BJ (cell line): Measurements from ENCODE around the gene TP53I13. TPM values are rescaled to one million over a fixed set of nuclear protein-coding genes. Genes with fewer than 3 reads are reported as not detected.

Experiments used
- CTCF ChIA-PET: fragments of 350-600 bp; formaldehyde crosslinking; extraction: SDS; loops from one replicate; lab custom pipeline; 2021; ENCODE audit warnings: antibody characterized with exemption, inconsistent platforms; lab: Yijun Ruan, JAX
- POLR2A ChIA-PET: fragments of 300-600 bp; sonication (Branson Sonifier 250); formaldehyde crosslinking; extraction: SDS; loops from one replicate; lab custom pipeline; 2021; ENCODE audit warnings: antibody characterized with exemption; lab: Charles Lee
- DNase-seq: peaks from one replicate; pipeline ENCODE4 v3.0.0-alpha.2; 2011; ENCODE audit warnings: low read depth
- H3K27me3 ChIP-seq: 2 replicates; pipeline ENCODE4 v1.6.0; 2011; ENCODE audit warnings: low read length; ENCODE audit not compliant: control insufficient read depth, insufficient read depth
- H3K36me3 ChIP-seq: 2 replicates; pipeline ENCODE4 v1.5.1; 2011; ENCODE audit warnings: low read length; ENCODE audit not compliant: control insufficient read depth, insufficient read depth
- H3K4me3 ChIP-seq: 2 replicates; pipeline ENCODE4 v1.5.1; 2011; ENCODE audit warnings: low read depth, mild to moderate bottlenecking, control low read depth, low read length
- CTCF ChIP-seq: IDR thresholded peaks from 2 replicates; pipeline ENCODE4 v1.5.1; 2011; ENCODE audit warnings: low read depth, mild to moderate bottlenecking, control low read depth, inconsistent platforms, low read length, moderate library complexity; ENCODE audit not compliant: insufficient read depth
- polyA plus RNA-seq: library from polyadenylated mRNA; depleted of rRNA; stranded (reverse); fragments of >200 nt; gene quantifications from 2 replicates; pipeline ENCODE4 v1.2.3, GENCODE V29; 2011

The TP53I13 gene
- polyA plus RNA-seq, 1 experiment = 38.7 TPM

DNA sequence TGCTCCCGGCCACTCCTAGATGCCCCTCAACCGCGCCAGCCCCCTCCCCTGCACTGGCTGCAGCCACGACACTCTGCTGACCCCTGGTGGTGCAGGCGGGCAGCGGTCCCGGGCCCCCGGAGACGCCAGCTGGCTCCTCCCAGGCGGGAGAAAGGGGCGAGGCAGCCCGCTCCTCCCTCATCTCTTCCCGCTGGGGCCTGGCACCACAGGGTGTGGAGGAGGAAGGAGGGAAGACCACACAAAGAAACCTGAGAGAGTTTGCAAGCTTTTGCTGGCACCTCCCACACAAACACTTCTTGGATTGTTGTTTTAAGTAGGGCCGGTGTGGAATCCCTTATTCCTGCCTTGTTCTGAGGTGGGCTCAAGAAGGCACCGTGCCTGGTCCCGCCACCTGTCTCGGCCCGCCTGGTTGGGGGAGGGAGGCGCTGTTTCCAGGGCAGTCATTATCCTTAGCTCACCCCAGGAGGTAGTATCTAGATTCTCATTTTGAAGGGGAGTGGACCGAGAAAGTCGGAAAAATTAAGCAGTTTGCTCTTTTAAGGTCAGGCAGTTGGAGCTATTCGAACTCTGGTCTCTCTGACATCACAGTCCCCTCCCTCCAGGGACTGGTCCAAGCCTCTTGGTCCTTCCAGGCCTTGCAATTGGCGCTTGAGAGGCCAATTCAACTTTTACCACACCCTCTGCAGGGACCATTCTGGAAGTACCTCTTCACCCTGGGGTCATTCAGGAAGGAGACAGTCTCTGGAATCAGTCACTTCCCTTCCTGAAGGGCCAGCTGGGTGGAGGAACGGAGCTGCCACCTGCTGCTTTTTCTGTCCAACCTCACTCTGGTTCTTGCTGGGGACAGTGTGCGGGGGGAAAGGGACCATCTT, 23.5 kb downstream of the TP53I13 start:
- POLR2A ChIA-PET = no interaction called here
- TF ChIP-seq CTCF = peak; percentile 99
- no peak for DNase-seq

GRCh38 chr17:29592850-29593551, 24.5 kb downstream of the TP53I13 start, which contains the start of gene ANKRD13B:
TSS of gene ANKRD13B (plus strand) at chr17:29593132. CDS start at chr17:29593622, 490 bp downstream.
- Histone ChIP-seq H3K4me3 (peak within 1 kb of the TSS; percentile 59), H3K27me3 (no peaks in the 10 kb centered on the region), H3K36me3 (no peaks in the 10 kb centered on the region)
- no peak for DNase-seq
- TF ChIP-seq CTCF = no peak
- ChIA-PET CTCF (interaction anchor here (1.1 to 4.7 kb wide), 11 partner anchors 12 to 413 kb away, joined by 3 to 61 read pairs (median 5); no protein-coding TSS in a partner anchor), POLR2A (no interaction called here)

More for the DNA sequence above, 23.5 kb downstream of the TP53I13 start:
- Histone ChIP-seq H3K4me3 (no peak overlapping the region), H3K36me3 (peaks cover 1% of the 10 kb centered on the region; the same call in 1 of the 2 replicates), H3K27me3 (no peaks in the 10 kb centered on the region)
- CTCF ChIA-PET = interaction anchor here (0.6 to 4.7 kb wide), 25 partner anchors 11 to 468 kb away, joined by 3 to 61 read pairs (median 4); partner anchors contain the start of genes ABHD15 and TP53I13

DNA sequence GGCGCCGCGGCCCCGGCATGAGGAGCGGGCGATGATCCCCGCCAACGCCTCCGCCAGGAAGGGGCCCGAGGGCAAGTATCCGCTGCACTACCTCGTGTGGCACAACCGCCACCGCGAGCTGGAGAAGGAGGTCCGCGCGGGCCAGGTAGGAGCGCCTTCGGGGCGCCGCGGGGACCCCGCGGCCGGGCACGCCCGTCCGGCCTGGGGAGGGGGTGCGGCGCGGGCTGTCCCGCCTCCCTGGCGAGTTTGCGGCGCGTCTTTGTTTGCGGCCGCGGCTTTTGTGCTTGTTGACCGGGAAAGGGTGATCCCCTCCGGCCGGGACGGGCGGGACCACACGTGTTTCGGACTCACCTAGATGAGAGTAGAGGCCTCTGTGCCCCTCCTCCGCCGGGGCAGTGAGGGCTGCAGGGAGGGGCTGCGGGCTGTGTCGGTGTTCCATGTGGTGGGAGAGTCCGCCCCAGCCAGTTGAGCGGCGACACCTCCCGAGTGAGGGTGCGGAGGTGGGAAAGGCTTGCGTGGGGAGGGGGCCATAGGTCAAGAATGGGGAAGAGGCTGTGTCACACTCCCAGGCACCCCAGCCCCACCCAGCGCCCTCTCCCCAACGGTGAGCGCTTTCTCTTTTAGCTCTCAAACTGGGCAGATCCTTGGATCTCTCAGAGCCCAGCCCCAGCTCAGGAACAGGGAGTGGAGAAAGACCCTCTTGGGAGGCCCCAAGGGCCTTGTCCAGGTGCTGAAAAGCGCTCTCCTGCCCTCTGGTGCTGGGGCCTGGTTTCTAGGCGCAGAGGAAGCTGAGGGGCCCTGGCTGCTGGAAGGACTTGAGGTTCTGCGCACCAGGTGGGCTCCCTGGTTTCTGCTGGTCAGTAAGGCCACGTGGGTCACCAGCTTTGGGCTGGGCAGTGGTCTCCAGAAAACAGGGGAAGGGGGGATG, 25.4 kb downstream of the TP53I13 start:
- TF ChIP-seq CTCF = peak; percentile 10; the same call in 1 of the 2 replicates
- no peak for DNase-seq
- no peaks in the 10 kb centered on the region for H3K36me3 ChIP-seq
- H3K27me3 ChIP-seq = no peaks in the 10 kb centered on the region
- POLR2A ChIA-PET = no interaction called here
- H3K4me3 ChIP-seq = peak overlapping the region; percentile 59
- CTCF ChIA-PET = interaction anchor here (0.5 to 4.7 kb wide), 6 partner anchors 12 to 427 kb away, joined by 3 to 61 read pairs (median 12); no protein-coding TSS in a partner anchor

DNA sequence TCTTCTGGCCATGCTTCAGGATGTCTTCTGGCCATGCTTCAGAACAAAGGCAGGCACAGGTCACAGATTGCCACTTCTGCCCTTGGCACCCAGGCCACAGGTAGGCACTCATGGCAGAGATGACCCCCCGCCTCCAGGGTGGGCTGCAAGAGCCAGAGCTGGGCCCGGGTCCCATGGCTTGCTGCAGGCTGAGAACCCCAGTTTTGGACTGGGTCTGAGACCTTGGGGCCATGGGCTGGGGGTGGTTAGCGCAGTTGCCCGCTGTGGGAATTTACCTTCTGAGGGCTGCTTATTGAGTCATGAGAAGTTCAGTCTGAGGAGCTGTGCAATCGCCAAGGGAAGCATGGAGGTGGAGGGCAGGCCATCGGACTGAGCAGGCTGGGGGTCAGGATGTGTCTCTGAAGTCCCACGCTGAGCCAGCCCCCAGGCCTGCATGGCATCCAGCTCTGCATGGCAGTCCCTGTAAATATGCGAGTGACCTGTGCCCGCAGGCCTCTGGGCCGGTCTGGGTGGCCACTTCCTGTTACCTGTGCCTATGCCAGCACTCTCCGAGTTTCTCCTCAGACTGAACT, 26.1 kb downstream of the TP53I13 start:
- Histone ChIP-seq H3K36me3 (no peaks in the 10 kb centered on the region), H3K4me3 (no peak overlapping the region), H3K27me3 (no peaks in the 10 kb centered on the region)
- ChIA-PET POLR2A (no interaction called here), CTCF (interaction anchor here (0.5 to 4.7 kb wide), 5 partner anchors 13 to 426 kb away, joined by 3 to 61 read pairs (median 20); no protein-coding TSS in a partner anchor)
- DNase-seq = no peak
- TF ChIP-seq CTCF = no peak
